GM23338 (cell line): ENCODE results near the gene EPHA10. TPM values are rescaled to one million over a fixed set of nuclear protein-coding genes. Genes with fewer than 3 reads are reported as not detected.
A peak's percentile ranks its signal among the peaks of the same experiment; 100 is the strongest.

ENCODE experiments used
- ATAC-seq: fragments of 200-7000 bp; cut with Tn5 transposase; 3 replicates; pipeline ENCODE4 v1.9.1; 2020
- DNase-seq: peaks from one replicate; pipeline ENCODE4 v3.0.0-alpha.2; 2015; ENCODE audit warnings: low spot score
- H2AFZ ChIP-seq: fragments of 200-600 bp; sonication (generic); 2 replicates; pipeline ENCODE4 v1.8.0; 2016; ENCODE audit warnings: antibody characterized with exemption, mild to moderate bottlenecking, moderate library complexity
- H3F3A ChIP-seq: fragments of 200-600 bp; sonication (generic); replicated peaks from 2 replicates; pipeline ENCODE4 v1.8.0; 2017; ENCODE audit warnings: antibody characterized with exemption, mixed run types, low read depth
- H3K27ac ChIP-seq: fragments of 200-600 bp; sonication (generic); 2 replicates; pipeline ENCODE4 v1.6.1; 2016; ENCODE audit warnings: low read depth
- H3K27me3 ChIP-seq: fragments of 200-600 bp; sonication (generic); 2 replicates; pipeline ENCODE4 v1.8.0; 2016; ENCODE audit warnings: mild to moderate bottlenecking, mixed run types, moderate library complexity; ENCODE audit not compliant: insufficient read depth
- H3K36me3 ChIP-seq: fragments of 200-600 bp; sonication (generic); 2 replicates; pipeline ENCODE4 v1.8.0; 2016; ENCODE audit warnings: mild to moderate bottlenecking; ENCODE audit not compliant: insufficient read depth
- H3K4me1 ChIP-seq: fragments of 200-600 bp; sonication (generic); 2 replicates; pipeline ENCODE4 v1.8.0; 2016; ENCODE audit warnings: mild to moderate bottlenecking, moderate library complexity; ENCODE audit not compliant: insufficient read depth
- H3K4me2 ChIP-seq: fragments of 200-600 bp; sonication (generic); 2 replicates; pipeline ENCODE4 v1.7.1; 2017; ENCODE audit warnings: mixed run types
- H3K4me3 ChIP-seq: fragments of 200-600 bp; sonication (generic); 2 replicates; pipeline ENCODE4 v1.6.1; 2016; ENCODE audit warnings: mixed run types
- H3K79me2 ChIP-seq: fragments of 200-600 bp; sonication (generic); replicated peaks from 2 replicates; pipeline ENCODE4 v1.8.0; 2017; ENCODE audit warnings: mild to moderate bottlenecking; ENCODE audit not compliant: insufficient read depth
- H3K9me2 ChIP-seq: fragments of 200-600 bp; sonication (generic); 2 replicates; pipeline ENCODE4 v1.8.0; 2017; ENCODE audit not compliant: insufficient read depth
- H4K20me1 ChIP-seq: fragments of 200-600 bp; sonication (generic); replicated peaks from 2 replicates; pipeline ENCODE4 v1.8.0; 2017; ENCODE audit warnings: mild to moderate bottlenecking; ENCODE audit not compliant: insufficient read depth
- H3K27ac Mint-ChIP-seq: 2 replicates; pipeline ENCODE4 v1.8.0; 2020; ENCODE audit warnings: inconsistent platforms, mild to moderate bottlenecking, moderate library complexity, mixed read lengths
- H3K27me3 Mint-ChIP-seq: 3 replicates; pipeline ENCODE4 v1.8.0; 2022; ENCODE audit warnings: low read depth, mild to moderate bottlenecking, moderate library complexity, mixed read lengths, inconsistent platforms; ENCODE audit not compliant: insufficient read depth, poor library complexity
- H3K36me3 Mint-ChIP-seq: 3 replicates; pipeline ENCODE4 v1.8.0; 2021; ENCODE audit warnings: low read depth, mild to moderate bottlenecking, inconsistent platforms, moderate library complexity, mixed read lengths
- H3K4me1 Mint-ChIP-seq: 3 replicates; pipeline ENCODE4 v1.8.0; 2020; ENCODE audit warnings: mild to moderate bottlenecking, inconsistent platforms, mixed read lengths
- H3K4me3 Mint-ChIP-seq: 3 replicates; pipeline ENCODE4 v1.8.0; 2021; ENCODE audit warnings: moderate library complexity, mild to moderate bottlenecking, inconsistent platforms, mixed read lengths
- H3K9me3 Mint-ChIP-seq: 3 replicates; pipeline ENCODE4 v1.8.0; 2020; ENCODE audit warnings: moderate library complexity, mild to moderate bottlenecking, inconsistent platforms, mixed read lengths
- EZH2 ChIP-seq: fragments of 200-600 bp; sonication (generic); IDR thresholded peaks from one replicate; pipeline ENCODE4 v1.8.0; 2017; ENCODE audit warnings: antibody characterized with exemption, mild to moderate bottlenecking, low read depth; ENCODE audit not compliant: unreplicated experiment
- EZH2phosphoT487 ChIP-seq: fragments of 200-600 bp; sonication (generic); IDR thresholded peaks from one replicate; pipeline ENCODE4 v1.8.1; 2018; ENCODE audit warnings: antibody characterized with exemption; ENCODE audit not compliant: unreplicated experiment
- JUNB ChIP-seq: IDR thresholded peaks from one replicate; pipeline ENCODE4 v1.6.1; 2016; ENCODE audit warnings: antibody characterized with exemption; ENCODE audit not compliant: unreplicated experiment
- ZNF114 ChIP-seq: fragments of 250-450 bp; sonication (Bioruptor Pico); IDR thresholded peaks from 2 replicates; pipeline ENCODE4 v1.5.0; 2020; ENCODE audit warnings: mild to moderate bottlenecking, moderate library complexity
- polyA plus RNA-seq: library from polyadenylated mRNA; unstranded; fragments of >200 nt; fragmentation: Nextera tagmentation; extraction: Ambion mirVana; gene quantifications from 2 replicates; pipeline ENCODE4 v1.2.1, GENCODE V29; 2016
- small RNA-seq: library from RNA; depleted of rRNA; stranded (forward); fragments of <200 nt; gene quantifications from one replicate; pipeline ENCODE3, GENCODE V24; 2014; ENCODE audit warnings: low replicate concordance
- total RNA-seq: library from RNA; depleted of rRNA; stranded (reverse); fragments of >200 nt; shearing (Covaris generic); gene quantifications from 2 replicates; pipeline ENCODE4 v1.2.3, GENCODE V29; 2014; rRNA removed
- TF ChIP-seq, protein P1 (sequence below), 2 experiments: fragments of 200-600 bp in 1 of 2; sonication (generic) in 1 of 2; conservative IDR thresholded peaks; 2 replicates each; pipeline versions ENCODE4 v1.5.1 to v1.6.1; 2016 to 2017; ENCODE audit warnings: antibody characterized with exemption in 2 of 2, low read depth in 2 of 2, mild to moderate bottlenecking in 2 of 2, moderate library complexity in 1 of 2
- TF ChIP-seq, protein P2 (sequence below): IDR thresholded peaks from 2 replicates; pipeline ENCODE4 v1.6.1; 2016; ENCODE audit warnings: antibody characterized with exemption

Gene EPHA10
- total and polyA plus RNA-seq, 2 experiments from 2014 or later: 0.76 to 2.4 TPM

DNA sequence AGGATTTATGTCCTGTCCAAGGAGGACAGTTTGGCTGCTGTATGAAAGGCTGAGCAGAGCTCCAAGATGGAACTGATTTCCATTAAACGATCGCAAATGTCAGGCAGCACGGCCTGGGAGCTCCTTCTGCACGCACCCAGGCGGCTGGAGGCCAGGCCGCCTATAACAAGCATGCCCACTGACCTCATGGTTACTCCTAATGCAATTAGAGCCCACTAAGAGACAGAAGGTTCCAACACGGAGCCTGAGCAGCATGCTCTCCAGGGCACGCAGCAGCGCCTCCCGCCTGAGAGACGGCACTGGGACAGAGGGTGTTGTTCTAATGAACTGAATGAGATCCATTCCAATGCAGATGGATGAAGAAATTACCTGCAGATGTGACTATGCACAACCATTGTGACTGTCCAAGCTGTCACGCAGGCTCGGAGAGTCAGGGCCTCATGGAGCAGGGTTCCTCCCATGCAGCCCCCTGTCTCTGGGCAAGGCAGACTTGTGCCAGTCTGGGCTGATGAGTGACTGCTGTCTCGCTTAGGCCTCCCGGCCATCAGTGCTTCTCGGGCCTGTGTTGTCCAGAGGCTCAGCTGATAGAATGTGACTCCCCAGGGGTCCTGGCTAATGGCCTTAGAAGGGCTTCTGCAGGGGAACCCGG is 97.8 kb downstream of the EPHA10 start:
- peak; percentile 43 for DNase-seq
- Mint-ChIP-seq H3K36me3 (no peaks in the 10 kb centered on the region), H3K9me3 (no peaks in the 10 kb centered on the region), H3K4me3 (no peak overlapping the region), H3K4me1 (peaks cover 10% of the 10 kb centered on the region; the same call in 2 of the 3 replicates), H3K27me3 (peaks cover 10% of the 10 kb centered on the region), H3K27ac (no peak overlapping the region)
- ATAC-seq: peak; percentile 54
- Histone ChIP-seq H3F3A (no peaks in the 10 kb centered on the region), H3K4me3 (no peak overlapping the region), H3K36me3 (no peaks in the 10 kb centered on the region), H2AFZ (peak overlapping the region; percentile 85), H3K4me2 (no peak overlapping the region), H3K79me2 (no peaks in the 10 kb centered on the region), H3K27ac (no peak overlapping the region), H3K4me1 (no peaks in the 10 kb centered on the region), H3K27me3 (no peaks in the 10 kb centered on the region), H3K9me2 (no peaks in the 10 kb centered on the region), H4K20me1 (no peaks in the 10 kb centered on the region)
- TF ChIP-seq, protein P1, sequence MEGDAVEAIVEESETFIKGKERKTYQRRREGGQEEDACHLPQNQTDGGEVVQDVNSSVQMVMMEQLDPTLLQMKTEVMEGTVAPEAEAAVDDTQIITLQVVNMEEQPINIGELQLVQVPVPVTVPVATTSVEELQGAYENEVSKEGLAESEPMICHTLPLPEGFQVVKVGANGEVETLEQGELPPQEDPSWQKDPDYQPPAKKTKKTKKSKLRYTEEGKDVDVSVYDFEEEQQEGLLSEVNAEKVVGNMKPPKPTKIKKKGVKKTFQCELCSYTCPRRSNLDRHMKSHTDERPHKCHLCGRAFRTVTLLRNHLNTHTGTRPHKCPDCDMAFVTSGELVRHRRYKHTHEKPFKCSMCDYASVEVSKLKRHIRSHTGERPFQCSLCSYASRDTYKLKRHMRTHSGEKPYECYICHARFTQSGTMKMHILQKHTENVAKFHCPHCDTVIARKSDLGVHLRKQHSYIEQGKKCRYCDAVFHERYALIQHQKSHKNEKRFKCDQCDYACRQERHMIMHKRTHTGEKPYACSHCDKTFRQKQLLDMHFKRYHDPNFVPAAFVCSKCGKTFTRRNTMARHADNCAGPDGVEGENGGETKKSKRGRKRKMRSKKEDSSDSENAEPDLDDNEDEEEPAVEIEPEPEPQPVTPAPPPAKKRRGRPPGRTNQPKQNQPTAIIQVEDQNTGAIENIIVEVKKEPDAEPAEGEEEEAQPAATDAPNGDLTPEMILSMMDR (conservative IDR thresholded peaks at IDR 0.05; ENCODE audit: low read depth in 2 of 2): peak in 1 of 2 experiments; percentile 46; a peak in 2 of 4 replicates
- no peak for TF ChIP-seq JUNB

DNA sequence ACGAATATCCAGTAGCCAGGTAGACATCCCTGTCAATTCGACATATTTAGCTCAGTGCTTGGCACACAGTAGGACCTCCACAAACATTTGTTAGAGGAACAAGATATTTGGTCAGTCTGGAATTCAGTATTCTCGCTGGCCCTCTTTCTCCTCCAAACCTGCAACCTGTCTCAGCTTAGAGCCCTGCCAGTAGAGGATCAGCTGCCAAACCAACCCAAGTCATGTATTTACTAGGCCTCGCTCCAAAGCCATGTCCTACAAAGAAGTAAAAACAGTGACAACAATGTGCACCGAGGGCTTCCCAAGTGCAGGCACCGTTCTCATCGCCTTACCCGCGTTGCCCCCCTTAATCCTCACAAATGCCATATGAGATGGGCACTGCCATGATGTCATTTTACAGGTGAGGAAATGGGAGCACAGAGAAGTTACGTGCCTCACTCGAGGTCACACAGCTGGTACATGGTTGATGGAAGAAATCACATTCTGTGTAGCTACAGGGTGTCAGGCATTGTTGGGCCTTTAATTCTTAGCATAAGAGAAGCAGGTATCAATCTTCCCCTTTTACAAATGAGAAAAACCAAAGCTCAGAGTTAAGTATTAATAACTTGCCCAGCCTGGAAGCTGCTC is 98.6 kb downstream of the EPHA10 start:
- H3K36me3 Mint-ChIP-seq: no peaks in the 10 kb centered on the region
- H3K4me3 Mint-ChIP-seq: no peak overlapping the region
- H3K4me1 ChIP-seq: 0 out of 2 replicates have a peak, but pooled peaks cover under 1% of the 10 kb centered on the region
- no peak overlapping the region for H3K4me3 ChIP-seq
- H3K9me3 Mint-ChIP-seq: no peaks in the 10 kb centered on the region
- no peaks in the 10 kb centered on the region for H3K9me2 ChIP-seq
- no peak overlapping the region for H3K4me2 ChIP-seq
- H3K27me3 Mint-ChIP-seq: peaks cover 10% of the 10 kb centered on the region
- H3K4me1 Mint-ChIP-seq: peaks cover 17% of the 10 kb centered on the region; the same call in 2 of the 3 replicates
- H3K27ac ChIP-seq: no peak overlapping the region
- DNase-seq (no peak), ATAC-seq (no peak)
- H3K27ac Mint-ChIP-seq: no peak overlapping the region
- TF ChIP-seq, protein P2, sequence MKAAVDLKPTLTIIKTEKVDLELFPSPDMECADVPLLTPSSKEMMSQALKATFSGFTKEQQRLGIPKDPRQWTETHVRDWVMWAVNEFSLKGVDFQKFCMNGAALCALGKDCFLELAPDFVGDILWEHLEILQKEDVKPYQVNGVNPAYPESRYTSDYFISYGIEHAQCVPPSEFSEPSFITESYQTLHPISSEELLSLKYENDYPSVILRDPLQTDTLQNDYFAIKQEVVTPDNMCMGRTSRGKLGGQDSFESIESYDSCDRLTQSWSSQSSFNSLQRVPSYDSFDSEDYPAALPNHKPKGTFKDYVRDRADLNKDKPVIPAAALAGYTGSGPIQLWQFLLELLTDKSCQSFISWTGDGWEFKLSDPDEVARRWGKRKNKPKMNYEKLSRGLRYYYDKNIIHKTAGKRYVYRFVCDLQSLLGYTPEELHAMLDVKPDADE: no peak
- TF ChIP-seq EZH2phosphoT487: no peak
- TF ChIP-seq EZH2: no peak
- no peak for TF ChIP-seq ZNF114 (CRISPR knock-in tag)
- no peaks in the 10 kb centered on the region for H3K36me3 ChIP-seq
- no peaks in the 10 kb centered on the region for H3K79me2 ChIP-seq
- H3K27me3 ChIP-seq: no peaks in the 10 kb centered on the region
- no peaks in the 10 kb centered on the region for H3F3A ChIP-seq
- no peak overlapping the region; the same call in 1 of the 2 replicates for H2AFZ ChIP-seq
- no peaks in the 10 kb centered on the region for H4K20me1 ChIP-seq

Small RNA genes lying within 50 kb of the gene (small RNA-seq; reads per million reads assigned to genes)
- gene RF00019: not detected

Other genes starting within 250 kb of the EPHA10 start
- gene SNIP1, start 210.8 kb downstream of the EPHA10 start, total RNA-seq: 11.4 and 13.3 TPM in 2 replicates
- gene SNIP1, start 210.8 kb downstream of the EPHA10 start, polyA plus RNA-seq: 5.1 and 7.0 TPM in 2 replicates
- 5.4 TPM in 2 replicates for gene DNALI1, start 208.2 kb downstream of the EPHA10 start, total RNA-seq
- 21.6 and 25.6 TPM in 2 replicates for gene DNALI1, start 208.2 kb downstream of the EPHA10 start, polyA plus RNA-seq
- 66.1 and 78.4 TPM in 2 replicates for gene GNL2, start 169.2 kb downstream of the EPHA10 start, total RNA-seq
- gene GNL2, start 169.2 kb downstream of the EPHA10 start, polyA plus RNA-seq: 105 and 121 TPM in 2 replicates
- gene RSPO1, start 130.2 kb downstream of the EPHA10 start, total RNA-seq: 0.19 TPM in 1 of 2 replicates, not detected in the other
- gene RSPO1, start 130.2 kb downstream of the EPHA10 start, polyA plus RNA-seq: 0.11 and 0.12 TPM in 2 replicates
- 31.6 and 35.3 TPM in 2 replicates for gene CDCA8, start 72.6 kb downstream of the EPHA10 start, total RNA-seq
- 37.9 and 38.9 TPM in 2 replicates for gene CDCA8, start 72.6 kb downstream of the EPHA10 start, polyA plus RNA-seq
- 8.1 and 8.6 TPM in 2 replicates for gene MANEAL, start 28.7 kb upstream of the EPHA10 start, total RNA-seq
- 2.2 and 2.3 TPM in 2 replicates for gene MANEAL, start 28.7 kb upstream of the EPHA10 start, polyA plus RNA-seq
- gene C1orf122, start 42.7 kb upstream of the EPHA10 start, total RNA-seq: 56.7 and 68.3 TPM in 2 replicates
- 32.8 and 40.5 TPM in 2 replicates for gene C1orf122, start 42.7 kb upstream of the EPHA10 start, polyA plus RNA-seq
- 31.8 and 46.0 TPM in 2 replicates for gene YRDC, start 43.1 kb upstream of the EPHA10 start, total RNA-seq
- 18.4 and 20.2 TPM in 2 replicates for gene YRDC, start 43.1 kb upstream of the EPHA10 start, polyA plus RNA-seq
- gene MTF1, start 94.5 kb upstream of the EPHA10 start, total RNA-seq: 4.5 and 5.7 TPM in 2 replicates
- gene MTF1, start 94.5 kb upstream of the EPHA10 start, polyA plus RNA-seq: 3.0 and 5.6 TPM in 2 replicates
- 19.8 and 29.1 TPM in 2 replicates for gene INPP5B, start 181.9 kb upstream of the EPHA10 start, total RNA-seq
- gene INPP5B, start 181.9 kb upstream of the EPHA10 start, polyA plus RNA-seq: 5.2 and 6.9 TPM in 2 replicates
- 144 and 167 TPM in 2 replicates for gene SF3A3, start 224.9 kb upstream of the EPHA10 start, total RNA-seq
- 53.9 and 65.5 TPM in 2 replicates for gene SF3A3, start 224.9 kb upstream of the EPHA10 start, polyA plus RNA-seq
- 39.5 and 49.0 TPM in 2 replicates for gene FHL3, start 240.4 kb upstream of the EPHA10 start, total RNA-seq
- gene FHL3, start 240.4 kb upstream of the EPHA10 start, polyA plus RNA-seq: 28.3 and 29.3 TPM in 2 replicates
- gene UTP11, start 247.6 kb upstream of the EPHA10 start, total RNA-seq: 61.3 and 67.8 TPM in 2 replicates
- 82.3 and 105 TPM in 2 replicates for gene UTP11, start 247.6 kb upstream of the EPHA10 start, polyA plus RNA-seq